K562 (cell line): ENCODE data around the gene SEC24C. TPM values are rescaled to one million over a fixed set of nuclear protein-coding genes. Genes with fewer than 3 reads are reported as not detected.

Experiments
- CAMTA2 ChIP-seq: fragments of 250-450 bp; sonication (Bioruptor Pico); conservative IDR thresholded peaks from 2 replicates; pipeline ENCODE4 v1.5.1; 2022
- E4F1 ChIP-seq: fragments of 250-450 bp; sonication (Bioruptor Pico); IDR thresholded peaks from 2 replicates; pipeline ENCODE4 v1.5.0; 2021; ENCODE audit warnings: mild to moderate bottlenecking, borderline replicate concordance
- ELF2 ChIP-seq: fragments of 250-450 bp; sonication (Bioruptor Pico); IDR thresholded peaks from 2 replicates; pipeline ENCODE4 v1.5.0; 2021; ENCODE audit warnings: mild to moderate bottlenecking
- ESRRB ChIP-seq: fragments of 250-450 bp; sonication (Bioruptor Pico); IDR thresholded peaks from 2 replicates; pipeline ENCODE4 v1.5.0; 2020; ENCODE audit warnings: mild to moderate bottlenecking, moderate library complexity, borderline replicate concordance
- KLF1 ChIP-seq: fragments of 450-650 bp; IDR thresholded peaks from 2 replicates; pipeline ENCODE4 v1.6.1; 2016; ENCODE audit warnings: missing genetic modification characterization, missing compliant biosample characterization
- L3MBTL2 ChIP-seq: fragments of 450-650 bp; IDR thresholded peaks from 2 replicates; pipeline ENCODE4 v1.6.1; 2016; ENCODE audit warnings: mild to moderate bottlenecking, moderate library complexity
- MEF2A ChIP-seq: IDR thresholded peaks from 2 replicates; pipeline ENCODE4 v1.6.1; 2011; ENCODE audit warnings: low read depth, mild to moderate bottlenecking, low read length, moderate library complexity; ENCODE audit not compliant: control insufficient read depth
- MYNN ChIP-seq, 2 experiments: sonication (generic); formaldehyde crosslinking in 1 of 2; IDR thresholded peaks; 2 replicates each; pipeline versions ENCODE4 v1.5.0 to v1.6.1; 2016 to 2020; ENCODE audit warnings: antibody characterized with exemption in 1 of 2, missing genetic modification reagents in 1 of 2
- NEUROD1 ChIP-seq: fragments of 150-350 bp; IDR thresholded peaks from 2 replicates; pipeline ENCODE4 v1.6.1; 2014; ENCODE audit warnings: borderline replicate concordance, low read length, low read depth; ENCODE audit not compliant: partially characterized antibody
- NKRF ChIP-seq: fragments of 450-650 bp; IDR thresholded peaks from 2 replicates; pipeline ENCODE4 v1.6.1; 2016; ENCODE audit warnings: borderline replicate concordance
- PHTF2 ChIP-seq: fragments of 250-450 bp; sonication (Bioruptor Pico); IDR thresholded peaks from 2 replicates; pipeline ENCODE4 v1.5.0; 2021; ENCODE audit warnings: mild to moderate bottlenecking
- SRF ChIP-seq, 2 experiments: fragments of 250-450, 450-650 bp in 1 of 2; sonication (Bioruptor Pico) in 1 of 2; sonication (generic) in 1 of 2; formaldehyde crosslinking; IDR thresholded peaks; 2 replicates each; pipeline versions ENCODE4 v1.5.0 to v1.5.1; 2020 to 2022; ENCODE audit warnings: mild to moderate bottlenecking in 1 of 2, missing genetic modification reagents in 1 of 2
- ZBTB2 ChIP-seq: fragments of 450-650 bp; IDR thresholded peaks from 2 replicates; pipeline ENCODE4 v1.6.1; 2016; ENCODE audit warnings: antibody characterized with exemption
- ZNF280A ChIP-seq: fragments of 450-650 bp; IDR thresholded peaks from 2 replicates; pipeline ENCODE4 v1.6.1; 2018; ENCODE audit warnings: mild to moderate bottlenecking, low read depth; ENCODE audit not compliant: partially characterized antibody
- ZNF280B ChIP-seq: fragments of 250-450 bp; sonication (Bioruptor Pico); IDR thresholded peaks from 2 replicates; pipeline ENCODE4 v1.5.1; 2021; ENCODE audit warnings: mild to moderate bottlenecking
- ZSCAN32 ChIP-seq: fragments of 450-650 bp; formaldehyde crosslinking; IDR thresholded peaks from 2 replicates; pipeline ENCODE4 v1.4.0; 2020; ENCODE audit warnings: mild to moderate bottlenecking, moderate library complexity
- polyA plus RNA-seq, 8 experiments: library from polyadenylated mRNA; depleted of rRNA in 4 of 8; stranded (reverse) in 5 of 8; unstranded in 3 of 8; fragments of >200 nt; fragmentation: Nextera tagmentation in 2 of 8; fragmentation: Illumina TruSeq in 1 of 8; extraction: Ambion mirVana in 2 of 8; extraction: Trizol in 1 of 8; gene quantifications; 2 replicates each; pipeline versions ENCODE4 v1.2.1 to v1.2.3, GENCODE V29; 2011 to 2014; ENCODE audit warnings: inconsistent platforms in 1 of 8, missing spikeins in 1 of 8
- total RNA-seq, 7 experiments: library from RNA; depleted of rRNA in 6 of 7; stranded (reverse); fragments of >200 nt in 6 of 7; fragmentation: Illumina TruSeq in 2 of 7; extraction: Trizol in 2 of 7; gene quantifications; 2 replicates each; pipeline versions ENCODE4 v1.2.1 to v1.2.3, GENCODE V29; 2011 to 2021; ENCODE audit warnings: low replicate concordance in 1 of 7
- TF ChIP-seq, protein P1 (sequence below): fragments of 250-450 bp; sonication (Bioruptor Pico); IDR thresholded peaks from 2 replicates; pipeline ENCODE4 v1.8.0; 2021; ENCODE audit warnings: moderate library complexity, mild to moderate bottlenecking, inconsistent platforms

The SEC24C gene
- total and polyA plus RNA-seq, 9 of the 15 experiments (the other 6 are each of a cell fraction or from before 2014, with no cell fraction given): 19.0 to 115 (median 70.5) TPM

DNA sequence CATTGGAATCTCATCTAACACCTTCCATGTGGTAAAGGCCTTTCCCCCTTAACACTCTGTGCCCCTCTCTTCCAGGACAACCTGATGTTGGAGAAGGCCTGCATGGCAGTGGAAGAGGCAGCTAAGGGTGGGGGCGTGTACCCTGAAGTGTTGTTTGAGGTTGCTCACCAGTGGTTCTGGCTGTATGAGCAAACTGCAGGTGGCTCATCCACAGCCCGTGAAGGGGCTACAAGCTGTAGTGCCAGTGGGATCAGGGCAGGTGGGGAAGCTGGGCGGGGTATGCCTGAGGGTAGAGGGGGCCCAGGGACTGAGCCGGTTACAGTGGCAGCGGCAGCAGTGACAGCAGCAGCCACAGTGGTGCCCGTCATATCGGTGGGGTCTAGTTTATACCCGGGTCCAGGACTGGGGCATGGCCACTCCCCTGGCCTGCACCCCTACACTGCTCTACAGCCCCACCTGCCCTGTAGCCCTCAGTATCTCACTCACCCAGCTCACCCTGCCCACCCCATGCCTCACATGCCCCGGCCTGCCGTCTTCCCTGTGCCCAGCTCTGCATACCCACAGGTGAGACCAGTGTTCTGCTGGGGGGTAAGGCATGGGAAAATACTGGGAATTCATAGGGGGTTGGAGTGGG, 54.9 kb downstream of the SEC24C start (continued):
- TF ChIP-seq NKRF (no peak), PHTF2 (CRISPR knock-in tag) (0 out of 2 replicates have a peak, but pooled peaks have one; percentile 74), ZBTB2 (no peak), KLF1 (tag) (no peak), SRF (CRISPR knock-in tag; IDR thresholded peaks at IDR 0.05) (0 out of 4 replicates have a peak, but pooled peaks of 1 of the 2 experiments have one; percentile 3), MYNN (IDR thresholded peaks at IDR 0.05) (peak; percentile 44; the same call in 1 of the 2 replicates), MYNN (CRISPR knock-in tag; IDR thresholded peaks at IDR 0.05) (no peak), NEUROD1 (no peak), ELF2 (peak; percentile 71), ZSCAN32 (CRISPR knock-in tag) (0 out of 2 replicates have a peak, but pooled peaks have one; percentile 7), E4F1 (CRISPR knock-in tag) (no peak), ZNF280B (CRISPR knock-in tag) (no peak), MEF2A (no peak), CAMTA2 (CRISPR knock-in tag) (0 out of 2 replicates have a peak, but pooled peaks have one; percentile 35), ZNF280A (no peak), L3MBTL2 (no peak), ESRRB (CRISPR knock-in tag) (0 out of 2 replicates have a peak, but pooled peaks have one; percentile 14)
- TF ChIP-seq, protein P1, sequence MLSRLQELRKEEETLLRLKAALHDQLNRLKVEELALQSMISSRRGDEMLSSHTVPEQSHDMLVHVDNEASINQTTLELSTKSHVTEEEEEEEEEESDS (CRISPR knock-in tag): no peak
